Kidney tubule cell (primary cell): Measurements from ENCODE around the gene ATP2A3.
A peak's percentile ranks its signal among the peaks of the same experiment; 100 is the strongest.

ENCODE experiments used
- DNase-seq: peaks from one replicate; pipeline ENCODE4 v3.0.0-alpha.2; 2018; ENCODE audit warnings: low spot score

Gene ATP2A3

GRCh38 chr17:3910420-3911270 is 53.6 kb downstream of the ATP2A3 start:
- no peak for DNase-seq

- no peak for DNase-seq
Observed at GRCh38 chr17:3909257-3909656, 55.0 kb downstream of the ATP2A3 start.

DNA sequence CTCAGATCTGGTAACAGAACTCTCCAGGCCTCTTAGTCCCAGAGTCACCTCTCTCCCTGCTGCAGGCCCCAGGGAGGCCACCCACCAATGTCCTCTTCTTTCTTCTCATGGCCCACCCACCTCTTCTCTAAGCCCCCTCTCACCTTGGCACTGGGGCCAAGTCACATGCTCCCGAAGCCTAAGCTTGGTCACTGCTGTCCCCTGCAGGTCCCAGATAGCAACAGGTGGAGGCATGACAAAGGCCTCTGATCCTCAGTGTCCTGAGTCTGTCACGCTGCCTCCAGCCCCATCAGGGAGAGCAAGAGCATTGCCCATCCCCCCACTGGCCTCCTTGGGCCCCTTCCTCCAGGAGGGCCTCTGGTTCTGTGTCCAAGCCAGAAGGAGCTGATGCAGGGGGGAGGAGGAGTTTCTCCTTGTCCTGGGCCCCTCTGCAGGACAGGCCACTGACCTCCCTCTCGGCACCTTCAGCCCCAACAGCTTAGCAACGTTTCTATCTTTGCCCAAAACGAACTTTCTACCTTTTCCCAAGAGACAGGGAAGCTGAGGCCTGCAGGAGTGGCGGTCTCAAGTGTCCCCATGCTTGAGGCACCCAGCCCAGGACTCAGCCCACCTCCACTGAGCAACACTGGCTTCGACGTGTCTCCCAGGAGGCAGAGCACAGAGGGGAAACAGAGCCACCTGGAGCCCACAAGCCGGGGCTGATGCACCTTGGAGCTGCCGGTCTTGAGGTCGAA is 56.6 kb downstream of the ATP2A3 start:
- no peak for DNase-seq

- DNase-seq, result no peak
Observed at GRCh38 chr17:3906881-3907280, 57.4 kb downstream of the ATP2A3 start.

GRCh38 chr17:3905017-3905520 is 59.2 kb downstream of the ATP2A3 start:
- DNase-seq, result no peak

DNA sequence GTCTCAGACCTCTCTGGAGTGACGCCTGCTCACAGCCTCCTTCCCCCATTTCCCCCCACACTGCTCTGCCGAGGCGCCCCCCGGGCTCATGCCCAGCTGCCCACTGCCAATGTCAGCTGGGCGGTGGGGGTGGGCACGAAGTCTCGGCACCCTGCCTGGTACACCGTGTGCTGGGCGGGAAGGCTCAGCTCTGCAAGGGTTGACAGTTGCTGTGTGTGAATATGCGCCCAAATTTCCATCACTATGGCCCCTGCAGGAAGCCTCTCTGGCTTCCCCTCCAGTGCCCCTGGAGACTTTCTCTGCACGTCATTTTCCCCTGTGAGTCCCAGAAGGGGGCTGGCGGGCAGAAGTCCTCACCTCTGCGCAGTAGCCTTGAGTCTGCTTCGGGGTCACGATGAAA is 59.7 kb downstream of the ATP2A3 start:
- no peak for DNase-seq

DNA sequence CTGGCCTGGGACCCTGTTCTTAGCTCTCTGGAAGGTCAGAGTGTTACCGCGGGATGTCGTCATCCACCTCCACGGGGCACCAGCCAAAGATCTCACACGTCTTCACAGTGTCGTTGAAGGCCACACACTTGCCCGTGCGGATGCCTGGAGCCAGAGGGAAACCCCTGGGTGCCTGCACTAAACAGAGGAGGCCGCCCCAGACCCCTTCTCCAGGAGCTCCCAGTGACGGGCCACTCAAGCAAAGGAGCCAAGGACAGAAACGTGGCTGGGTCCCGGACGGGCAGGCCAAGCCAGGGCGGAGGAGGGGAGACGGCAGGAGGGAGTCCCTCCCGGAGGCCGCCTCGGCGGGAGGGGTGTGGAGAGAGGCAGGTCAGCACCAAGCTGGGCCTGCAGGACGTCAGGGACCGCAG is 60.4 kb downstream of the ATP2A3 start:
- no peak for DNase-seq

GRCh38 chr17:3903051-3903825 is 61.0 kb downstream of the ATP2A3 start:
- DNase-seq, result no peak

DNA sequence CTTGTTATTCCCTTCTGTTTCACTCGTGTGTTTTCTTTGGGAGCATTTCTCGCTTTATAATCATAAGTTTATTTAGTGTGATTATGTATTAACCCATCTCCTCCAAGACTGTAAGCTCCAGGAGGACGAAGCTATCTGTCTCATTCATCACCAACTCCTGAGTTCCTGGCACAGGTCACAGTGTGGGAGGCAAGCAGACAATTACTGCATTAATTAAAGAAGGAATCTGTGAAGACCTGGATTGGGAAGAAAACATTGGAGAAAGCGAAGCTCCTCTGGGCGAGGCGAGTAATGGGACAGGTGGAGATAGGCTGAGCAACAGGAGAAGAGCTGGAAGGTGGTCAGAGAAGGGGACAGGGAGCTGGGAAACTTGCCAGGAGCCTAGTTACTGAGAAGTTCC is 63.6 kb downstream of the ATP2A3 start:
- no peak for DNase-seq

DNA sequence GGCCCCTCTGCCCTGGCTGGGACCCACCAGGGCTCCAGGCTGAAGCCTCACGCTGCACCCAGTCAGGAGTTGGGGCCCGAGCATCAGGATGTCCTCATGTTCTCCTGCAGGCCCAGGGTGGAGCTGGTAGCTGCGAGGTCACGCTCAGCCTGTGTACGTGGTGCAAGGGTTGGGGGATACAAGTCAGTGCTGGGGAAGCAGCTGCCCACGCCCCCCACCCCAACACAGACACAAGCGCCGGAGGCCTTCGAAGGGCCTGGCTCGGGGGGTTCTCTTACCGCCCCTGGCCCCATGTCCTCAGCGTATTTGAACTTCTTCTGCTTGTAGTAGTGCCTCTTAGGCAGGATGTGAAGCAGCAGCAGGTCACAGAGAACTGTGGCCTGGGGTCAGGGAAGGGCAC is 66.5 kb downstream of the ATP2A3 start:
- no peak for DNase-seq

DNA sequence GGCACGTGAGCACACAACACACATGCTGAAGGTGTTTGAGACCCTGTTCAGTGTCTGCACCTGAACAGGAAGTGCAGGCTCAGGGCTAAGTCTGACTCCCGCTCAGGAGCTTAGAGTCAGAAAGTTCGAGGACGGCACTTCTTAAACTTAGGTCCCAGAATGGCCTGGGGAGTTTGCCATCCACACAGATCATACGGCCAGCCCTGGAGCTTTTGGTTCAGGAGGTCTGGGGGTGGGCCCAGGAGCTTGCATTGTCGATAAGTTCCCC is 67.3 kb downstream of the ATP2A3 start:
- DNase-seq, result no peak

- no peak for DNase-seq
Observed at GRCh38 chr17:3896108-3896967, 67.9 kb downstream of the ATP2A3 start.

- no peak for DNase-seq
Observed at GRCh38 chr17:3895354-3895753, 68.9 kb downstream of the ATP2A3 start.

- peak; percentile 64 for DNase-seq
Observed at GRCh38 chr17:3894911-3895343, 69.3 kb downstream of the ATP2A3 start.

DNA sequence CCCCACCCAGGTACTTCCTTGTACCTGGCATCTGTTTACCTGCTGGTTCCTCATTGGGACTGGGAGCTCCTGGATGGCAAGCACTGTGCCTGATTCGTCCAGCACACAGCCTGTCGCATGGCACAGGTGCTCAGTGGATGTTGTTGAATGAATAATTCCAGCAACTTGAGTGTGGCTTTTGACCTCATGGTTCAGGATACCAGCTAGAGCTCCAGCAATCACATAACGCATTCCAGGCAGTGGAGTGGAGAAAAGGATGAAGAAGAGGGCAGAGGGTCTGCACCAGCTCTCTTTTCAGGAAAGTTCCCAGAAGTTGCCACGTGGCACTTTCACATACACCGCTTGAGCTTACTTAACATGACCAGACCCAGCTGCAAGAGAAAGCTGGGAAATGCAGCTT is 70.0 kb downstream of the ATP2A3 start:
- DNase-seq, result no peak

DNA sequence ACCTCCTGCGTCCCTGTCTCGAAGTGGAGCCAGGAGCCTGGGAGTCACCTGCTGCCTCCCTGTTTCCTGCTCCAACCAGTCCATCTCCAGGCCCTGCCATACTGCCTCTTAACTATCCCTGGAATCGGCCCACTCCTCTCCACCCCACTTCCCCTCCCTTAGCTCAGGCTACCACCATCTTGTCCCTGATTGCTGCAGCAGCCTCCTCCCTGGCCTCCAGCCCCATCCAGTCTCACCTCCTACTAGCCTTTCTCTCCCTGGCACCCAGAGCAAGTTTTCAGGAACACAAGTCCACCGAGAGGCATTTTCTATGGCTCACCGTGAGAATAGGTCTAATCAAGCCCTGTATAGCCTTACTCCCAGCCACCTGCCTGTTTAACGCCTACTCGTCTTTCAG is 70.5 kb downstream of the ATP2A3 start:
- DNase-seq, result no peak

DNA sequence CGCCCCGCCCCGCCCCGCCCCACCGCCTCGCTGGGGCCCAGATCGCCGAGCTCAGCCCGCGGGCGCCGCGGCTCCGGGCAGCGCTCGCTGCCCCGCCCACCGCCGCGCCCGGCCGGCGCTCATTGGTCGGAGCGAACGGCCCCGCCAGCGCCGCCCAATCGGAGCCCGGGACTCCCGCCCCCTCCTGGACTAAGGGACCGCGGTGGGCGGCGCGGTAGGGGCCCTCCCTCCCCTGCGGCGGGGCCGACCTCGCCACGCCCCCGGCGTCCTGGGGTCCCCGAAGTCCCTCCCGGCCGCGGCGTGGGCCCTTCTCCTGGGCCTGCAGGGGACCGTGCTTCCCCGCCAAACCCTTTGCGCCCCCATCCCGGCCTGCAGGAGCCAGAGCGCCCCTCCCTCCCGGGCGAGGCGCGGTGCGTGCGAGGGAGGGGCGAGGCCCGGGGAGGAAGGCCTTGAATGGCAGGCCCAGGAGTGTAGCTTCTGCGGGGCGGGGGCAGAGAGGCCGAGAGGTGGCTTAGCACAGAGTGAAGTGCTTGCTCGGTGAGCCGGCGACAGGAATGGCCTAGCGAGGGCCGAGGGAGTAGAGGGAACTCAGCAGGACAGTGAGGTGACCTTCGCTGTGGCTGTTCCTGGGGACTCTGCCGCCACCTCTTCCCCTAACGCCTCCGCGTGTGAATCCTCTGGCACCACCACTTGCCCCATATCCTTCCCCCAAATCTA is 71.1 kb downstream of the ATP2A3 start, which contains the start of gene CAMKK1:
Gene CAMKK1 (minus strand): TSS at position 51 of the 717 bp plus-strand sequence. CDS start 7,366 bp downstream, outside the sequence.
- peak; percentile 88 for DNase-seq

DNA sequence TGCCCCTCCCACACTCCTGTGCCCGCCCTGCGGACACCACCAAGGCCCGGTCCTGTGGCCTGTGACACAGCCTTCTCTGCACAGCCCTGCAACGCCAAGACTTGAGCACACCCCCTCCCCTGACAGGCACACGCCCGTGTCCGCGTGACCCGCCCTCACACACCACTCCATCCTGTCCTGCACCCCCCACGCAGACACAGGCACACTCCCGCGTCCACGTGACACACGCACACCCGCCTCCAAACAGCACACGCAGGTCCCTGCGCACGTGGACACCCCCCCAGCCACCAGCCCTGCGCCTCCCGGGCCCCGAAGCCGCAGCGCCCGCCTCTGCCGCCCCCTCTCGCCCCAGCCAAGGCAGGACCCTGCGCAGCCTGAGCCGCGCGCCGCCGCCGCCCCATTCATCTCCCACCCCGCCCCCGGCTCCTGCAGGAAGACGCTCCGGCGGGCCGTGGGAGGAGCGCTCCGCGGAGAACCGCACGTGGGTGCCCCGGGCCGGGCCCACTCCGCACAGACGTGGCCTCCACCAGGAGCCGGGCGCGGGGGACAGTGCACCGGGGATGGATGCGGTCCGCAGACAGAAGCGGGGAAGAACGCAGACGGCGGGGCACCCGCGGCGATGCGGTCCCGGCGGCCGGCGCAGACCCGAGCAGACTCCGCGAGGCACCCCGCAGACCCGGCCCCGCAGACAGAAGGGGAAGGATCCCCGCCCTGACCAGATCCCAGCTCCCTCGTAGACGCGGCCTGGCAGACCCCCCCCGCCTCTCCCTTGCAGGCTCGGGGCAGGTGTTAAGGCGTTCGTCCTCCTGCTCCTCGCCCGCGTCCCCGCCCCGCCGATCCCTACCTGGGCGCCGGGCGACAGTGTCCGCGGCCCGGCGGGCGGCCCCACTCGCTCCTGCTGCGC is 71.9 kb downstream of the ATP2A3 start:
- DNase-seq, result peak; percentile 85

DNA sequence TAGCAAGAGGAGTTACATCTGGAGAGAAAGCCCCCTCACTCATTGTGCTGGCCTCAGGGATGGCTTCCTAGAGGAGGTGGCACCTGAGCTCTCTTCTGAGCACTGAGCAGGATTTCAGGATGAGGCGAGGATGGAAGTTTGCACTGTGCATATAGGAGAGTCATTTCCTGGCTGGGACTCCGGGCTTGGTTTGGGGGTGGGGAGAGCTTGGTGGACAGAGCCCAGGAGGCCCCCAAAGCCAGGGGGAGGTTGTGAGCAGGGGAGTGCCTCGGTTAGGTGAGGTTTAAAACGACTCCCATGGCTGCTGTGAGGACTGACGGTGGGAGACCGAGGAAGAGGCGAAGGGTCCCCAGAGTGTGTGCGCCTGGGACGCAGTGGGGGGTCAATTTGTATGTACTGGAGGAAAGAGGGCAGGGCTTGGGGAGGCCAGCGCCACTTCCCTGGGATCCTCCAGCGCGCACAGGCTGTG is 72.6 kb downstream of the ATP2A3 start:
- peak; percentile 19 for DNase-seq

GRCh38 chr17:3890878-3891219 is 73.4 kb downstream of the ATP2A3 start:
- peak; percentile 25 for DNase-seq
